A673 (cell line): ENCODE data around the gene CKAP2. TPM values are rescaled to one million over a fixed set of nuclear protein-coding genes. Genes with fewer than 3 reads are reported as not detected.
"Not testable (repeated sequence)": the region's sequence is repeated elsewhere in the genome, so short reads cannot be mapped to it uniquely, and the experiment has no call there.

Source experiments
- BruUV-seq: library from RNA; stranded (reverse); fragments of 400-500 nt; replicated peaks from 2 replicates; lab custom pipeline; 2021; lab: Mats Ljungman, UMichigan
- CTCF ChIA-PET: fragments of 300-600 bp; sonication (Branson Sonifier 250); formaldehyde crosslinking; loops from one replicate; lab custom pipeline; 2022; ENCODE audit warnings: antibody characterized with exemption; lab: Charles Lee
- POLR2A ChIA-PET: fragments of 300-600 bp; sonication (Branson Sonifier 250); formaldehyde crosslinking; loops from one replicate; lab custom pipeline; 2022; ENCODE audit warnings: antibody characterized with exemption; ENCODE audit not compliant: low non-redundant PET; lab: Charles Lee
- DNase-seq: peaks from one replicate; pipeline ENCODE4 v3.0.0-alpha.2; 2015; ENCODE audit warnings: low spot score
- H3K27ac ChIP-seq: fragments of 200-600 bp; sonication (generic); 2 replicates; pipeline ENCODE4 v1.5.1; 2016; ENCODE audit warnings: mixed run types, low read depth, mild to moderate bottlenecking, mixed read lengths, antibody characterized with exemption, low read length; ENCODE audit not compliant: poor library complexity, severe bottlenecking
- H3K27me3 ChIP-seq: fragments of 200-600 bp; sonication (generic); replicated peaks from 2 replicates; pipeline ENCODE4 v1.6.1; 2017; ENCODE audit warnings: mixed run types, low read depth, mild to moderate bottlenecking, mixed read lengths, antibody characterized with exemption, low read length; ENCODE audit not compliant: insufficient read depth, poor library complexity
- H3K36me3 ChIP-seq: fragments of 200-600 bp; sonication (generic); 2 replicates; pipeline ENCODE4 v1.6.1; 2016; ENCODE audit warnings: mixed run types, mild to moderate bottlenecking, mixed read lengths, antibody characterized with exemption, low read length; ENCODE audit not compliant: insufficient read depth, poor library complexity, severe bottlenecking
- H3K4me1 ChIP-seq: fragments of 200-600 bp; sonication (generic); 2 replicates; pipeline ENCODE4 v1.6.1; 2017; ENCODE audit warnings: mixed run types, mild to moderate bottlenecking, mixed read lengths, antibody characterized with exemption, low read length; ENCODE audit not compliant: insufficient read depth, poor library complexity, severe bottlenecking
- H3K4me3 ChIP-seq: fragments of 200-600 bp; sonication (generic); 2 replicates; pipeline ENCODE4 v1.5.1; 2016; ENCODE audit warnings: low read depth, mixed run types, mild to moderate bottlenecking, mixed read lengths, low read length; ENCODE audit not compliant: poor library complexity, severe bottlenecking
- H3K9me3 ChIP-seq: fragments of 200-600 bp; sonication (generic); 2 replicates; pipeline ENCODE4 v1.6.1; 2016; ENCODE audit warnings: mixed run types, low read depth, mild to moderate bottlenecking, mixed read lengths, antibody characterized with exemption, low read length; ENCODE audit not compliant: poor library complexity, severe bottlenecking
- CTCF ChIP-seq: fragments of 300-800, 200-600 bp; sonication (generic); conservative IDR thresholded peaks from 2 replicates; pipeline ENCODE4 v1.5.1; 2017; ENCODE audit warnings: low read depth, mild to moderate bottlenecking, antibody characterized with exemption, low read length, moderate library complexity, mixed read lengths
- EZH2 ChIP-seq: fragments of 200-600 bp; sonication (generic); IDR thresholded peaks from 2 replicates; pipeline ENCODE4 v1.6.1; 2017; ENCODE audit warnings: borderline replicate concordance, low read depth, mild to moderate bottlenecking, mixed read lengths, antibody characterized with exemption, low read length; ENCODE audit not compliant: poor library complexity, severe bottlenecking
- intact Hi-C: fragments of 100-400 bp; cut with micrococcal nuclease; formaldehyde crosslinking; loops from one replicate; pipeline ENCODE4 v1.10.0; 2022; ENCODE audit not compliant: unreplicated experiment
- total RNA-seq: library from RNA; stranded (reverse); gene quantifications from 2 replicates; pipeline ENCODE4 v1.2.3, GENCODE V29; 2021

The CKAP2 gene
- total RNA-seq, 1 experiment from 2014 or later, result 105 TPM

DNA sequence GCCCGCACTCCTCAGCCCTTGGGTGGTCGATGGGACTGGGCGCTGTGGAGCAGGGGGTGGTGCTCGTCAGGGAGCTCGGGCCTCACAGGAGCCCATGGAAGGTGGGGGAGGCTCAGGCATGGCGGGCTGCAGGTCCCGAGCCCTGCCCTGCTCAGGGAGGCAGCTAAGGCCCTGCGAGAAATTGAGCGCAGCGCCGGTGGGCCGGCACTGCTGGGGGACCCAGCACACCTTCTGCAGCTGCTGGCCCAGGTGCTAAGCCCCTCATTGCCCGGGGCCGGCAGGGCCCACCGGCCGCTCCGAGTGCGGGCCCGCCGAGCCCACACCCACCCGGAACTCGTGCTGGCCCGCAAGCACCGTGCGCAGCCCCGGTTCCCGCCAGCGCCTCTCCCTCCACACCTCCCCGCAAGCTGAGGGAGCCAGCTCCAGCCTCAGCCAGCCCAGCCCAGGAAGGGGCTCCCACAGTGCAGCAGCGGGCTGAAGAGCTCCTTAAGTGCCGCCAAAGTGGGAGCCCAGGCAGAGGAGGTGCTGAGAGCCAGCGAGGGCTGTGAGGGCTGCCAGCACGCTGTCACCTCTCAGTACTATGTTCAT is 47.1 kb upstream of the CKAP2 start:
- CTCF ChIA-PET, intact Hi-C loops, H3K4me3 ChIP-seq, POLR2A ChIA-PET, DNase-seq, BruUV-seq, H3K4me1 ChIP-seq, H3K36me3 ChIP-seq, H3K27ac ChIP-seq, H3K9me3 ChIP-seq: not testable (repeated sequence)
- peaks cover 14% of the 10 kb centered on the region for H3K27me3 ChIP-seq

DNA sequence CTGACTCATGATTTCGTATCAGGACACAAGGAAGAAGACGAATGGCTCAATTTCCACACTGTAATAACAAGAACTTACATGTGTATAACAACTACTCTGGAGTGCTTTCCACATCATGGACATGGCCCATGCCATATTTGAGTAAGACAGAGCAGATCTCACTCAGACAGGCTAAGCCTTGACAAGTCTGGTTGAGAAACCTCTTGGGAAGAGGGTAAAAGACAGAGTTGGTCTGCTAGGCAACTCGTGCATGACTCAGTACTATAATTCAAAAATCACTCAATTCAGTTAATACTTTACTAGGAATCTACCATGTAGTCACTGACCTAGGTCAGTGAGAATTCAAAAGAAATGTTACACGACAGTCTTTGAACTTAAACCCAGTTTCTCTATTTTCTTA is 43.6 kb upstream of the CKAP2 start:
- intact Hi-C loops, result no loop called here
- H3K27ac ChIP-seq, result no peak overlapping the region

DNA sequence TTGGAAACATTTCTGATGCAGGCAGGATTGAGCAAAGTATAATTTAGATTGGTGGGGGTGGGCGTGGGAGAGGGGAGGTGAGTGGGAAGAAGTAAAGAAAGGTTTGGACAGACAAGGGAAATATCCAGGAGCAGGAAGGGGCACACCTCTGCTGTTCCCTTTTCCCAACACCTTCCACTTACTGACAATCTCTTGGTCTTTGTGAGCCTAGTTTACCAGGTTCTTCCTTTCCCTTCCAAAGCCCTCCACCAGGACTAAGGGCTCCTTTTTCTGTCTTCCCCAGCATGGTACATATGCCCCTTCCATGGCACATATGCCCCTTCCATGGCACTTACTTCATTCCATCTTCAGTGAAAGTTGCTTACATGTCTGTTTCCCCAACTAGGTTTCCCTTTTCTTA is 43.1 kb upstream of the CKAP2 start:
- no peak overlapping the region for H3K27ac ChIP-seq
- CTCF ChIA-PET, result no interaction called here
- BruUV-seq, result no TSS peak
- H3K4me3 ChIP-seq, result no peak overlapping the region
- POLR2A ChIA-PET, result no interaction called here
- DNase-seq, result no peak
- H3K9me3 ChIP-seq, result no peaks in the 10 kb centered on the region
- peaks cover 10% of the 10 kb centered on the region for H3K36me3 ChIP-seq
- no peaks in the 10 kb centered on the region for H3K27me3 ChIP-seq
- no peak for TF ChIP-seq CTCF
- no peak for TF ChIP-seq EZH2
- intact Hi-C loops, result no loop called here
- H3K4me1 ChIP-seq, result no peaks in the 10 kb centered on the region

More for the DNA sequence above, 43.6 kb upstream of the CKAP2 start:
- TF ChIP-seq CTCF, result no peak
- no peak for TF ChIP-seq EZH2
- Histone ChIP-seq H3K36me3 (peaks cover 6% of the 10 kb centered on the region), H3K4me3 (no peak overlapping the region), H3K4me1 (no peaks in the 10 kb centered on the region), H3K27me3 (no peaks in the 10 kb centered on the region), H3K9me3 (no peaks in the 10 kb centered on the region)
- BruUV-seq, result no TSS peak
- no peak for DNase-seq
- ChIA-PET POLR2A (no interaction called here), CTCF (no interaction called here)

- CTCF ChIA-PET, result no interaction called here
- H3K9me3 ChIP-seq, result no peaks in the 10 kb centered on the region
Measured at GRCh38 chr13:52414051-52414450, 41.2 kb upstream of the CKAP2 start.

More at GRCh38 chr13:52414051-52414450, 41.2 kb upstream of the CKAP2 start:
- no peaks in the 10 kb centered on the region for H3K27me3 ChIP-seq
- POLR2A ChIA-PET, result no interaction called here
- DNase-seq, result no peak
- no TSS peak for BruUV-seq
- H3K4me3 ChIP-seq, result no peak overlapping the region
- H3K36me3 ChIP-seq, result peaks cover 11% of the 10 kb centered on the region
- TF ChIP-seq CTCF (no peak), EZH2 (no peak)
- no peaks in the 10 kb centered on the region for H3K4me1 ChIP-seq
- intact Hi-C loops, result no loop called here
- no peak overlapping the region for H3K27ac ChIP-seq
